ENCODE data around the gene LRRC75A. TPM values are rescaled to one million over a fixed set of nuclear protein-coding genes. Genes with fewer than 3 reads are reported as not detected.

Gene LRRC75A
- total and polyA plus RNA-seq, 2 of the 13 experiments (the other 11 are each of a cell fraction or from before 2014, with no cell fraction given): 0.03 TPM; not detected in 1

DNA sequence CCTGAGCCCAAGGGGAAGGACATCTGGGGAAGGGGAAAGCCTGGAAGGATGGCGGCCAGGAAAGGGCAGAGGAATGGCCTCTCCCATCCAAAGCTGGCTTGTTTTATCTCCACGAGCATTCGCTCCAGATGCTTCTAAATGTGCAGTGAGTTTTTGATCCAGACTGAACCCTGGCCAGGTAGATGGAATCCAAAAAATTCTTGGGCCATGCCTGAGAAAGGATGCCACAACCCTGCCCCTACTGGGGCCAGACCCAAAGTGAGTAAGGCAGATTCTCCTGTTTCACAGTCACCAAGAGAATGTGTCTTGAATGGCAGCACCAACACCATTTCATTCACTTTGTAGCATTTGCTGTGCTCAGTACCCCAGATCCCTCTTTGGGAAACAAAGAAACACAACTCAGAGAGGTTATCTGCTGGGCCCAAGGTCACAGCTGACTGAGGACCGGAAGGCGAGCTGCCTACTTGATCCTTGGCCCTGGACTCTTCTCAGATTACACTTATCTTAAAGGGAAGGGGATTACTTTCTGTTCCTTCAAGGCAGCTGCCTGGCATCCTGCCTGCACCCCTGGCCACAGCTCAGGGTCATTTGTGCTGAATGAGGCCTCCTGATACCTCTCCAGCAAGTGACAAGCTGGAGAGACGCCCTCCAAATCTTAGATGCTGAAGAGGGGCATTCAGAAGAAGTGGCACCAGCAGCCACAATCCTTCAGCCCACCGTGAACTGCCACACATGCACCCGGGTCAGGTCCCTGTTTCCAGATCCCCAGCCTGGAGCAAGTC lies 3.6 kb downstream of the LRRC75A start:
- CTCF ChIA-PET (ENCODE audit: low intra/inter-chr PET ratio, low total read pairs): no interaction called here
- no TSS peak for BruUV-seq (replicated peaks)
- Histone ChIP-seq H3K4me3 (replicated peaks in 1 of 3; ENCODE audit: insufficient read depth in 1 of 3, low read depth in 2 of 3, low read length in 3 of 3) (no peak overlapping the region), H3K4me2 (ENCODE audit: low read depth, low read length) (no peak overlapping the region), H2AFZ (ENCODE audit: low read length) (no peak overlapping the region), H4K20me1 (ENCODE audit: insufficient read depth, low read length) (no peaks in the 10 kb centered on the region), H3K9ac (ENCODE audit: insufficient read depth, low read depth, low read length) (no peak overlapping the region), H3K27me3 (ENCODE audit: control insufficient read depth in 1 of 2, insufficient read depth in 2 of 2, low read length in 2 of 2) (peaks cover 22 to 72% of the 10 kb centered on the region in 2 experiments; a peak in 4 of 5 replicates), H3K79me2 (ENCODE audit: insufficient read depth, low read length) (no peaks in the 10 kb centered on the region), H3K36me3 (replicated peaks in 1 of 2; ENCODE audit: control insufficient read depth in 1 of 2, insufficient read depth in 2 of 2, low read length in 2 of 2) (no peaks in the 10 kb centered on the region), H3K9me3 (ENCODE audit: low read length) (no peaks in the 10 kb centered on the region), H3K27ac (ENCODE audit: extremely low read length, insufficient read depth, low read length) (no peak overlapping the region), H3K4me1 (ENCODE audit: insufficient read depth, low read length) (peaks cover 14% of the 10 kb centered on the region)
- no peak for ATAC-seq
- DNase-seq (ENCODE audit: low spot score): no peak
- POLR2A ChIA-PET: interaction anchor here (0.6 kb wide), 1 partner anchor 50 kb away, joined by 3 read pairs; no protein-coding TSS in a partner anchor
- 18% methylated on average over 8 of the region's 8 CpGs for WGBS (ENCODE audit: low lambda C conversion rate)
- intact Hi-C loops (cut with micrococcal nuclease; ENCODE audit: unreplicated experiment): no loop called here
- FAIRE-seq: no peak
- in situ Hi-C loops (cut with HindIII; ENCODE audit: extremely low pct_ligation_motif_present, low pct_unique_long_range_greater_than_20kb): no loop called here
- TF ChIP-seq E2F5 (CRISPR knock-in tag; conservative IDR thresholded peaks at IDR 0.05): no peak
- TF ChIP-seq ZFX (CRISPR knock-in tag; IDR thresholded peaks at IDR 0.05; ENCODE audit: low read depth): no peak
- TF ChIP-seq ZSCAN25 (CRISPR knock-in tag; IDR thresholded peaks at IDR 0.05): no peak
- no peak for TF ChIP-seq KLF13 (CRISPR knock-in tag; IDR thresholded peaks at IDR 0.05)
- TF ChIP-seq, protein P1, sequence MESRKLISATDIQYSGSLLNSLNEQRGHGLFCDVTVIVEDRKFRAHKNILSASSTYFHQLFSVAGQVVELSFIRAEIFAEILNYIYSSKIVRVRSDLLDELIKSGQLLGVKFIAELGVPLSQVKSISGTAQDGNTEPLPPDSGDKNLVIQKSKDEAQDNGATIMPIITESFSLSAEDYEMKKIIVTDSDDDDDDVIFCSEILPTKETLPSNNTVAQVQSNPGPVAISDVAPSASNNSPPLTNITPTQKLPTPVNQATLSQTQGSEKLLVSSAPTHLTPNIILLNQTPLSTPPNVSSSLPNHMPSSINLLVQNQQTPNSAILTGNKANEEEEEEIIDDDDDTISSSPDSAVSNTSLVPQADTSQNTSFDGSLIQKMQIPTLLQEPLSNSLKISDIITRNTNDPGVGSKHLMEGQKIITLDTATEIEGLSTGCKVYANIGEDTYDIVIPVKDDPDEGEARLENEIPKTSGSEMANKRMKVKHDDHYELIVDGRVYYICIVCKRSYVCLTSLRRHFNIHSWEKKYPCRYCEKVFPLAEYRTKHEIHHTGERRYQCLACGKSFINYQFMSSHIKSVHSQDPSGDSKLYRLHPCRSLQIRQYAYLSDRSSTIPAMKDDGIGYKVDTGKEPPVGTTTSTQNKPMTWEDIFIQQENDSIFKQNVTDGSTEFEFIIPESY (CRISPR knock-in tag; IDR thresholded peaks at IDR 0.05): no peak
- TF ChIP-seq, protein P2, sequence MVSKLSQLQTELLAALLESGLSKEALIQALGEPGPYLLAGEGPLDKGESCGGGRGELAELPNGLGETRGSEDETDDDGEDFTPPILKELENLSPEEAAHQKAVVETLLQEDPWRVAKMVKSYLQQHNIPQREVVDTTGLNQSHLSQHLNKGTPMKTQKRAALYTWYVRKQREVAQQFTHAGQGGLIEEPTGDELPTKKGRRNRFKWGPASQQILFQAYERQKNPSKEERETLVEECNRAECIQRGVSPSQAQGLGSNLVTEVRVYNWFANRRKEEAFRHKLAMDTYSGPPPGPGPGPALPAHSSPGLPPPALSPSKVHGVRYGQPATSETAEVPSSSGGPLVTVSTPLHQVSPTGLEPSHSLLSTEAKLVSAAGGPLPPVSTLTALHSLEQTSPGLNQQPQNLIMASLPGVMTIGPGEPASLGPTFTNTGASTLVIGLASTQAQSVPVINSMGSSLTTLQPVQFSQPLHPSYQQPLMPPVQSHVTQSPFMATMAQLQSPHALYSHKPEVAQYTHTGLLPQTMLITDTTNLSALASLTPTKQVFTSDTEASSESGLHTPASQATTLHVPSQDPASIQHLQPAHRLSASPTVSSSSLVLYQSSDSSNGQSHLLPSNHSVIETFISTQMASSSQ (IDR thresholded peaks at IDR 0.05; ENCODE audit: low read depth): no peak
- TF ChIP-seq, protein P2 (CRISPR knock-in tag; IDR thresholded peaks at IDR 0.05; ENCODE audit: borderline replicate concordance): no peak
- TF ChIP-seq MEIS1 (CRISPR knock-in tag; IDR thresholded peaks at IDR 0.05; ENCODE audit: borderline replicate concordance): no peak
